ENCODE results near the gene PAX5. TPM values are rescaled to one million over a fixed set of nuclear protein-coding genes. Genes with fewer than 3 reads are reported as not detected.

The PAX5 gene
- total and polyA plus RNA-seq, 9 donors = under 0.01 to 0.34 (median 0.19) TPM

DNA sequence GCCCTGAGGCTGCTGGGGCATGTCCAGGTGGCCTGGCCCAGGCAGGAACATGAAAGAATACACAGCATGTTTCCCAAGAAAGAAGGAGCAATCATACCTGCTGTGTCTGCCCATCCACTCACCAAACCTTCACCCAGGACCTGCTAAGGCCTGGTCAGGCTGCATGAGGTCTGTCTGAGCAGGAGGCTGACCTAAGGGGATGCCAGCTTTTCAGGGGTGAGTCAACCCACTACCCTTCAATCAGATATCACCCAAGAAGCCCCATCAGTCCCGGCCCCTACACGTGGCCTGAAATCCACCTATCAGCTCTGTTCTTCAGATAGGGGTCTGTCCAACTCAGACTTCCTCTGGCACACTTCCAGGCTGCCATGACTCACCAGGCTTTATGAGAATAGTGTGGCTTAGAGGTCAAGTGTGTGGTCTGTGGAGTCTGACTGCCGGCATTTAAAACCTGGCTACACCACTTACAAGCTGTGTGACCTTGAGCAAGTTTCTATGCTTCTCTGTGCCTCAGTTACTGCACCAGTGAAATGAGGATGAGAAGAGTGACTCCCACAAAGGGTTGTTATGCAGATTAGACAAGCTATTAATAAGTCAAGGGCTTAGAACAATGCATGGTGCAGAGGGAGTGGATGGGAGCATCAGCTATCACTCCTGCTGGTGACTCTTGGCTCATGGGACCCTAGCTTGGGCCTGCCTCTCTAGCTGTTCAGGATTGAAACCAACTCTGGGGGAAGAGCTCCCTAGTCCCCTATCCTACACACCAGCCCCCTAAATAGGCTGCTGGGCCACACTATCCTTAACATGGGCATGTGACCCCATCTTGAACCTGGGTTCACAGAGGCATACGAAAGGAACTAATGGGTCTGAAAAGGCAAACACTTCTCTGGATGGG, 130.3 kb downstream of the PAX5 start:
- Histone ChIP-seq H3K27ac (ENCODE audit: low read length) (no peak overlapping the region), H3K4me1 (ENCODE audit: control insufficient read depth, insufficient read depth, low read length) (no peaks in the 10 kb centered on the region), H3K27me3 (ENCODE audit: control insufficient read depth, insufficient read depth, low read length) (peaks cover 32% of the 10 kb centered on the region), H3K4me3 (ENCODE audit: low read length) (no peak overlapping the region), H3K36me3 (ENCODE audit: control insufficient read depth, insufficient read depth, low read length) (no peaks in the 10 kb centered on the region), H3K9me3 (replicated peaks; ENCODE audit: control insufficient read depth, low read depth, low read length) (no peaks in the 10 kb centered on the region)
- peak; percentile 10 for DNase-seq
- 29% methylated on average over 1 of the region's 4 CpGs for WGBS (ENCODE audit: insufficient coverage)

DNA sequence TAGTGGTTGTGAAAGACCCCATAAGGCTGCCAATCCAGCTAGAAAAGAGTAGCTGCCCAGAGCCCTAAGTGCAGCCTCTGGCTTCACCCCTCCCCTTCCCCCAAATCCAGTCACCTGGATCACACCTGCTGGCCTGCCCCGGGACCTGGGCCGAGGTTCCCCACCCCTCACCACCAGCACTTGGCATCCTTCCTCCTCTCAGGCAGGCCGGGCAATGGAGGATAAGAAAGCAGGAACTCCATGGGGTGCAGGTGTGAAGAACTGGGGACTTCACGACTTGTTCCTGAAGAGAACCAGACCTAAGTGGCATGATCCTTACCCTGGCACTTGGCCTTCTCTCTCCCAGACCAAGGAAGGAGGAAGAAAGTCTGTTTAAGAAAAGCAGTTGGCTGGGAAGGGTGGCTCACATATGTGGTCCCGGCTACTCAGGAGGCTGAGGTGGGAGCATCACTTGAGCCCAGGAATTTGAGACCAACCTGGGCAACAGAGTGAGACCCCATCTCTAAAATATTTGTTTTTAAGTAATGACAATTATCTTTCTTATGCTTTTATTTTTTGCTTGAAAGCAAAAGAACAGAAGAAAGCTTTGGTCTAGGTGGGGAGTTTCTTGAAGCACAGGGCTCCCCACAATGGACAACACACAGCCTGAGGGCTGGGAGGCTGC, 131.1 kb downstream of the PAX5 start:
- no peak overlapping the region for H3K4me3 ChIP-seq (ENCODE audit: low read length)
- WGBS (ENCODE audit: insufficient coverage) = no CpG with 5 or more reads among the region's 5 CpGs
- peaks cover 38% of the 10 kb centered on the region for H3K27me3 ChIP-seq (ENCODE audit: control insufficient read depth, insufficient read depth, low read length)
- DNase-seq = no peak
- no peaks in the 10 kb centered on the region for H3K9me3 ChIP-seq (replicated peaks; ENCODE audit: control insufficient read depth, low read depth, low read length)
- H3K4me1 ChIP-seq (ENCODE audit: control insufficient read depth, insufficient read depth, low read length) = no peaks in the 10 kb centered on the region
- H3K36me3 ChIP-seq (ENCODE audit: control insufficient read depth, insufficient read depth, low read length) = no peaks in the 10 kb centered on the region
- H3K27ac ChIP-seq (ENCODE audit: low read length) = no peak overlapping the region

DNA sequence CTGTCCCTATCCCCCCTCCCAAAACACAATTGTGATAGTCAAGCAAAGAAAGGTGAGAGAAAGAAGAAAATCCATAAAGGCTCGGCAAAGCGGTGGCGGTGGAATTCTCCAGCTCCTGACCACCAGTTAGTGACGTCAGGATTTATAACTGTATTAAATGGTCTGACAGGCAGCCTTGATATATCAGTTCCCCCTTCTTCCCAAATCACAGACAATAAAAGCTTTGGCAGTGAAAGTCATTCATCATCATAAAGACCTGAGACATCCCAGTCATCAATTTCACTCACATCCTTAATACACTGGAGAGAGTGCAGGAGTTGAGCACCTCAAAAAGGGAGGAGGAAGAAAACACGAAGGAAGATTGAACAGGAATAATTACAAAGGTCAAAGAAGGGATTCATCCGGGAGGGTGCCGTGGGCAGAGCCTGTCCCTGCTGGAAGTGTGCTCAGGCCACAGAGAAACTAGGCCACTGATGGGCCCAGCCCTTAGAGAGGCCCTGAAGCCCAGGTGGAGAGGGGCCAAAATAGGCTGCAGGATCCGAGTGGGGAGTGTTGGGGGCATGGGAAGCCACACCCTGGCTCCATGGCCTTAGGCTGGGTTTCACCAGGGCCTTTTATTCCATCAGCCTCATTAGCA, 131.9 kb downstream of the PAX5 start:
- no peak for DNase-seq
- Histone ChIP-seq H3K4me1 (ENCODE audit: control insufficient read depth, insufficient read depth, low read length) (no peaks in the 10 kb centered on the region), H3K9me3 (replicated peaks; ENCODE audit: control insufficient read depth, low read depth, low read length) (no peaks in the 10 kb centered on the region), H3K27me3 (ENCODE audit: control insufficient read depth, insufficient read depth, low read length) (peaks cover 40% of the 10 kb centered on the region), H3K36me3 (ENCODE audit: control insufficient read depth, insufficient read depth, low read length) (no peaks in the 10 kb centered on the region), H3K27ac (ENCODE audit: low read length) (no peak overlapping the region), H3K4me3 (ENCODE audit: low read length) (no peak overlapping the region)
- WGBS (ENCODE audit: insufficient coverage) = 51% methylated on average over 3 of the region's 8 CpGs

DNA sequence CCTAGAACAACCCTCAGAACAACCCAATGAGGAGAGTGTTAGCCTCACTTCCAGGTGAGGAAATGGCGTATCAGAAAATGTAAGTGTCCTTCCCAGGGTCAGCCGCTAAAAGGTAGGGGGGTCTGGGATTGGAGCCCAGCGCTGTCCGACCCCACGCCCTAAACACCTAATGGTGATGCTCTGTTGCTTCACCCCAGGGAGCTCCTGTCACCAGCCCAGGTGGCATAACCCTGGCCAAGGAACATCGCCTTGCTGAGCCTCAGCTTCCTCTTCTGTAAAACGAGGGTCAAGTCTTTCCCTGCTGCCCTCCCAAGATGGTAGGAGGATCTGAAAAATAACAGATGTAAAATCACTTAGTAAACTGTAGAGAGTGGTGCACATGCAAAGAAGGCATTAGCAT, 132.5 kb downstream of the PAX5 start:
- Histone ChIP-seq H3K4me3 (ENCODE audit: low read length) (no peak overlapping the region), H3K27me3 (ENCODE audit: control insufficient read depth, insufficient read depth, low read length) (peaks cover 39% of the 10 kb centered on the region), H3K36me3 (ENCODE audit: control insufficient read depth, insufficient read depth, low read length) (no peaks in the 10 kb centered on the region), H3K4me1 (ENCODE audit: control insufficient read depth, insufficient read depth, low read length) (no peaks in the 10 kb centered on the region), H3K27ac (ENCODE audit: low read length) (no peak overlapping the region), H3K9me3 (replicated peaks; ENCODE audit: control insufficient read depth, low read depth, low read length) (no peaks in the 10 kb centered on the region)
- no peak for DNase-seq
- WGBS (ENCODE audit: insufficient coverage) = 85% methylated on average over 5 of the region's 7 CpGs

DNA sequence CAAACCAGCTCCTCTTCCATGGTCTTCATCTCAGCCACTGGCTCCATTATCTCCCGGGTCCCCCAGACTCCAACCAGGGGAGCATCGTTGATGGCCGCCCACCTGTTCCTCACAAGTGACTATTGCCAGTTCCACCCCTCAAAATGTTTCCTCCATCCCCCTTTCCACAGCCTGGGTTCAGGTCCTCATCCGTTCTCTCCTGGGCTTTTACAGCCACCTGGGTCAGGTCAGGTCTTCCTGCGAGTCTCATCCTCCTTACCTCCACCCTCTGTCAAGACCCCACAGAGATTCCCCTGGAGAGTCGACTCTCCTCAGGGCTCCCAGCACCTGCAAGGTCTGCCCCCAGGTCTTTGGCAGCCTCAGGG, 133.2 kb downstream of the PAX5 start:
- Histone ChIP-seq H3K36me3 (ENCODE audit: control insufficient read depth, insufficient read depth, low read length) (no peaks in the 10 kb centered on the region), H3K4me3 (ENCODE audit: low read length) (no peak overlapping the region), H3K27me3 (ENCODE audit: control insufficient read depth, insufficient read depth, low read length) (peaks cover 35% of the 10 kb centered on the region), H3K4me1 (ENCODE audit: control insufficient read depth, insufficient read depth, low read length) (no peaks in the 10 kb centered on the region), H3K9me3 (replicated peaks; ENCODE audit: control insufficient read depth, low read depth, low read length) (no peaks in the 10 kb centered on the region), H3K27ac (ENCODE audit: low read length) (no peak overlapping the region)
- no peak for DNase-seq
- 84% methylated on average over 6 of the region's 6 CpGs for WGBS (ENCODE audit: insufficient coverage)

DNA sequence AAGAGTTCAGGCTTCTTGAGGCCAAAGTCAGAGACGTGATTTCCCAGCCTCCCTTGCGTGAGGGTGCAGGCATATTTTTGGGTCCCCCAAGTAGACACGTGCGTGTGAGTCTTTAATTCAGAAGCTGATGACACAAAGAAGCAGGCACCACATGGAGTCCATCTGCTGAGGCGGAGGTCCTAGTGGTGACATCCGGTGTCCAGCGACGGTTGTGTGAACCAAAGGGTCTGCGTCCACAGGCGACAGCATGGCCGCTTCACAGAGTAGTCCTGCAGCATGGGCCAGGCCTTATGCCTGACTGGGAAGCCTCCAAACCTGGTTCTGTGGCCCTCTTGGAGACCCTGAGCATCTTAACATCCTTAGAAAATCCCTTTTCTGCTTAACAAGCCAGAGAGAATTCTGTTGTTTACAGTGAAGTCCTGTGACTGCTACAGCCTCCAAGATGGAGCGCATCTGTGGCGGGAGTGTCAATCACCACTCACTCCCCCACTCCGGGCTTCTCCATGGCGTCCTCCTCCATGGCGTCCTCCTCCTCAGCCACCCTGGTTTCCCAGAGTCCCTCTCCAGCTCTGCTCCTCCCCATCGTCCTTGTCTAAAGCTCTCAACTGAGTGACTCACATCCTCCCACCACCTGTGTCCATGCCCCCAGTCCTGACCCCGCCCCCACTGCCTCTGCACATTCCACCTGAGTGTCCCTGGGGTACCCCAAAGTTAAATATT, 133.8 kb downstream of the PAX5 start:
- no peaks in the 10 kb centered on the region for H3K36me3 ChIP-seq (ENCODE audit: control insufficient read depth, insufficient read depth, low read length)
- DNase-seq = no peak
- H3K9me3 ChIP-seq (replicated peaks; ENCODE audit: control insufficient read depth, low read depth, low read length) = no peaks in the 10 kb centered on the region
- no peak overlapping the region for H3K4me3 ChIP-seq (ENCODE audit: low read length)
- no peak overlapping the region for H3K27ac ChIP-seq (ENCODE audit: low read length)
- 78% methylated on average over 18 of the region's 18 CpGs for WGBS (ENCODE audit: insufficient coverage)
- peaks cover 30% of the 10 kb centered on the region for H3K27me3 ChIP-seq (ENCODE audit: control insufficient read depth, insufficient read depth, low read length)
- H3K4me1 ChIP-seq (ENCODE audit: control insufficient read depth, insufficient read depth, low read length) = no peaks in the 10 kb centered on the region

DNA sequence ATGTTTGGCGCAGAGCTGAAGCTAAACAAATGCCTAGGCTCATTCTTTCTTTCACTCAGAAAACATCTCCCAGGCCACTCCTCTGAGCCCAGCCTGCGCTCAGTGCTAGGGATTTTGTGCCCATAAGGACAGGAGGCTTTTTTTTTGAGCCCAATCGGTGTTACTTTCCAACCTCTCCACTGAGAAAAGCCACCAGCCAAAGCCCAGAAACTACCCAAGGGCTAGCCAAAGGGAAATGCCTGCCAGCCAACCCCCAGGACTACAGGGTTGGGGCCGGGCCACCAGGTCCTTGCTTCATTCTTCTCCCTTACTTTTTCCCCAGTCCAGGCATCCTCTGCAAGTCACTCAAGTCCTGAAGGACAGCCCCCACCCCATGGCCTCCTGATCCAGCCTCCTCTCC, 134.7 kb downstream of the PAX5 start:
- Histone ChIP-seq H3K4me1 (ENCODE audit: control insufficient read depth, insufficient read depth, low read length) (no peaks in the 10 kb centered on the region), H3K9me3 (replicated peaks; ENCODE audit: control insufficient read depth, low read depth, low read length) (no peaks in the 10 kb centered on the region), H3K4me3 (ENCODE audit: low read length) (no peak overlapping the region), H3K36me3 (ENCODE audit: control insufficient read depth, insufficient read depth, low read length) (no peaks in the 10 kb centered on the region), H3K27me3 (ENCODE audit: control insufficient read depth, insufficient read depth, low read length) (peaks cover 30% of the 10 kb centered on the region), H3K27ac (ENCODE audit: low read length) (no peak overlapping the region)
- 91% methylated on average over 3 of the region's 4 CpGs for WGBS (ENCODE audit: insufficient coverage)
- no peak for DNase-seq

DNA sequence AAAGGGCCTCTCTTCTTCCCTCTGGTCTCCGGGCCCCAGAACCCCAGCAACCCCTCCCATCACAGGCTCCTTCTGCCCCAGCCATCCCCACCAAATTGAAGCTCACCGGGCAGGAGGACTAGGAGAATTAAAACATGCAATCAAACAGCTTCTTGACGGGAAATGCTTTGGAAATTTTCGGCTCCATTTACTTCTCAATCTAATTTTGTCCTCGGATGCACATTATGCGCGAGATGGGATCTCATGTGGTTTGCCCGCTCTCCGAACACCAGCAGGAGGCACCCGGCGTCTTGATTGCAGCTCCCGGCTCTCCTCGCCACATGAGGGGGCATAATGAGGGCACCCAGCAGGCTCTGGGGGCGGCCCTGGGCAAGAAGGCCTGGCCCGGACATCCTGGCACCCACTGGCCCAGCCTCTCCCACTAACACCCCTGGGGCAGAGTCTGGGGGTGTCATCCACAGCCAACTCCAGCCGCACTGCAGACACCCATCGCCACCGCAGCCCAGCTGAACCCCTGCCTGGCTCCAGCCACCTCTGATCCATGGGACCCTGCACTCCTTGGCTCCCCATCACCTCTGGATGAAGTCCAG, 135.5 kb downstream of the PAX5 start:
- Histone ChIP-seq H3K36me3 (ENCODE audit: control insufficient read depth, insufficient read depth, low read length) (no peaks in the 10 kb centered on the region), H3K27ac (ENCODE audit: low read length) (no peak overlapping the region), H3K9me3 (replicated peaks; ENCODE audit: control insufficient read depth, low read depth, low read length) (no peaks in the 10 kb centered on the region), H3K4me3 (ENCODE audit: low read length) (no peak overlapping the region), H3K4me1 (ENCODE audit: control insufficient read depth, insufficient read depth, low read length) (peaks cover 3% of the 10 kb centered on the region), H3K27me3 (ENCODE audit: control insufficient read depth, insufficient read depth, low read length) (peaks cover 29% of the 10 kb centered on the region)
- no peak for DNase-seq
- WGBS (ENCODE audit: insufficient coverage) = 75% methylated on average over 14 of the region's 18 CpGs

DNA sequence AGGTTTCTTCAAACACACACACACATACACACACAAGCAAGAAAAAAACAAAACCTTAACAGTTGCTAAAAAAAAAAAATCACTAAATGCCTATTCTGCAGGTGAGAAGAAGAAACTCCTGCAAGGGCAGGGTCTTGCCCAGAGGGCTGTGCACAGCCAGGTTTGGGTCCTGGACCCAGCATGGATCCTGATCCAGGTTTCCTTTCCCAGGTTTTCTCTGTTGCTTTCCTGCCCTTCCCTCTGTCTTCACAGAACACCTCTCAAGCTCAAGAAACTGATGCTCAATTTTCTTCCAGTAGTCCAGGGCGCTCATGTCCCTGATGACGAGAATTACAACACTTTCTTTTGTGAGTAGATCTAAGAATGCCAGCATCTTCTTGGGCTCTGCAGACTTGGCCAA, 136.6 kb downstream of the PAX5 start:
- no CpG with 5 or more reads among the region's 2 CpGs for WGBS (ENCODE audit: insufficient coverage)
- DNase-seq = no peak
- peaks cover 5% of the 10 kb centered on the region for H3K4me1 ChIP-seq (ENCODE audit: control insufficient read depth, insufficient read depth, low read length)
- peaks cover 28% of the 10 kb centered on the region for H3K27me3 ChIP-seq (ENCODE audit: control insufficient read depth, insufficient read depth, low read length)
- H3K4me3 ChIP-seq (ENCODE audit: low read length) = no peak overlapping the region
- H3K9me3 ChIP-seq (replicated peaks; ENCODE audit: control insufficient read depth, low read depth, low read length) = no peaks in the 10 kb centered on the region
- H3K27ac ChIP-seq (ENCODE audit: low read length) = no peak overlapping the region
- H3K36me3 ChIP-seq (ENCODE audit: control insufficient read depth, insufficient read depth, low read length) = no peaks in the 10 kb centered on the region
